Measurements from ENCODE around the gene ZNF451.

GRCh38 chr6:57210060-57210459 lies 120.1 kb downstream of the ZNF451 start:
- TF ChIP-seq EP300 (IDR thresholded peaks at IDR 0.05; ENCODE audit: borderline replicate concordance in 1 of 2, low read depth in 1 of 2, low read length in 1 of 2) (no peak), SMC3 (IDR thresholded peaks at IDR 0.05; ENCODE audit: low read depth, low read length) (no peak), MXI1 (IDR thresholded peaks at IDR 0.05; ENCODE audit: low read depth, low read length) (no peak), POLR2AphosphoS5 (IDR thresholded peaks at IDR 0.05; ENCODE audit: low read depth, low read length) (no peak), RAD21 (IDR thresholded peaks at IDR 0.05; ENCODE audit: low read length) (no peak), RCOR1 (IDR thresholded peaks at IDR 0.05; ENCODE audit: low read length) (no peak), TCF12 (IDR thresholded peaks at IDR 0.05) (no peak), EZH2phosphoT487 (IDR thresholded peaks at IDR 0.05; ENCODE audit: borderline replicate concordance, low read depth) (no peak), FOXM1 (IDR thresholded peaks at IDR 0.05; ENCODE audit: low read depth) (no peak), JUND (IDR thresholded peaks at IDR 0.05) (no peak), SIN3A (IDR thresholded peaks at IDR 0.05; ENCODE audit: borderline replicate concordance, low read depth, low read length) (no peak)
- TF ChIP-seq, protein P1, sequence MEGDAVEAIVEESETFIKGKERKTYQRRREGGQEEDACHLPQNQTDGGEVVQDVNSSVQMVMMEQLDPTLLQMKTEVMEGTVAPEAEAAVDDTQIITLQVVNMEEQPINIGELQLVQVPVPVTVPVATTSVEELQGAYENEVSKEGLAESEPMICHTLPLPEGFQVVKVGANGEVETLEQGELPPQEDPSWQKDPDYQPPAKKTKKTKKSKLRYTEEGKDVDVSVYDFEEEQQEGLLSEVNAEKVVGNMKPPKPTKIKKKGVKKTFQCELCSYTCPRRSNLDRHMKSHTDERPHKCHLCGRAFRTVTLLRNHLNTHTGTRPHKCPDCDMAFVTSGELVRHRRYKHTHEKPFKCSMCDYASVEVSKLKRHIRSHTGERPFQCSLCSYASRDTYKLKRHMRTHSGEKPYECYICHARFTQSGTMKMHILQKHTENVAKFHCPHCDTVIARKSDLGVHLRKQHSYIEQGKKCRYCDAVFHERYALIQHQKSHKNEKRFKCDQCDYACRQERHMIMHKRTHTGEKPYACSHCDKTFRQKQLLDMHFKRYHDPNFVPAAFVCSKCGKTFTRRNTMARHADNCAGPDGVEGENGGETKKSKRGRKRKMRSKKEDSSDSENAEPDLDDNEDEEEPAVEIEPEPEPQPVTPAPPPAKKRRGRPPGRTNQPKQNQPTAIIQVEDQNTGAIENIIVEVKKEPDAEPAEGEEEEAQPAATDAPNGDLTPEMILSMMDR (IDR thresholded peaks at IDR 0.05) = no peak
- TF ChIP-seq, protein P2, sequence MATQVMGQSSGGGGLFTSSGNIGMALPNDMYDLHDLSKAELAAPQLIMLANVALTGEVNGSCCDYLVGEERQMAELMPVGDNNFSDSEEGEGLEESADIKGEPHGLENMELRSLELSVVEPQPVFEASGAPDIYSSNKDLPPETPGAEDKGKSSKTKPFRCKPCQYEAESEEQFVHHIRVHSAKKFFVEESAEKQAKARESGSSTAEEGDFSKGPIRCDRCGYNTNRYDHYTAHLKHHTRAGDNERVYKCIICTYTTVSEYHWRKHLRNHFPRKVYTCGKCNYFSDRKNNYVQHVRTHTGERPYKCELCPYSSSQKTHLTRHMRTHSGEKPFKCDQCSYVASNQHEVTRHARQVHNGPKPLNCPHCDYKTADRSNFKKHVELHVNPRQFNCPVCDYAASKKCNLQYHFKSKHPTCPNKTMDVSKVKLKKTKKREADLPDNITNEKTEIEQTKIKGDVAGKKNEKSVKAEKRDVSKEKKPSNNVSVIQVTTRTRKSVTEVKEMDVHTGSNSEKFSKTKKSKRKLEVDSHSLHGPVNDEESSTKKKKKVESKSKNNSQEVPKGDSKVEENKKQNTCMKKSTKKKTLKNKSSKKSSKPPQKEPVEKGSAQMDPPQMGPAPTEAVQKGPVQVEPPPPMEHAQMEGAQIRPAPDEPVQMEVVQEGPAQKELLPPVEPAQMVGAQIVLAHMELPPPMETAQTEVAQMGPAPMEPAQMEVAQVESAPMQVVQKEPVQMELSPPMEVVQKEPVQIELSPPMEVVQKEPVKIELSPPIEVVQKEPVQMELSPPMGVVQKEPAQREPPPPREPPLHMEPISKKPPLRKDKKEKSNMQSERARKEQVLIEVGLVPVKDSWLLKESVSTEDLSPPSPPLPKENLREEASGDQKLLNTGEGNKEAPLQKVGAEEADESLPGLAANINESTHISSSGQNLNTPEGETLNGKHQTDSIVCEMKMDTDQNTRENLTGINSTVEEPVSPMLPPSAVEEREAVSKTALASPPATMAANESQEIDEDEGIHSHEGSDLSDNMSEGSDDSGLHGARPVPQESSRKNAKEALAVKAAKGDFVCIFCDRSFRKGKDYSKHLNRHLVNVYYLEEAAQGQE (IDR thresholded peaks at IDR 0.05; ENCODE audit: low read depth, low read length) = no peak
- TF ChIP-seq, protein P3, sequence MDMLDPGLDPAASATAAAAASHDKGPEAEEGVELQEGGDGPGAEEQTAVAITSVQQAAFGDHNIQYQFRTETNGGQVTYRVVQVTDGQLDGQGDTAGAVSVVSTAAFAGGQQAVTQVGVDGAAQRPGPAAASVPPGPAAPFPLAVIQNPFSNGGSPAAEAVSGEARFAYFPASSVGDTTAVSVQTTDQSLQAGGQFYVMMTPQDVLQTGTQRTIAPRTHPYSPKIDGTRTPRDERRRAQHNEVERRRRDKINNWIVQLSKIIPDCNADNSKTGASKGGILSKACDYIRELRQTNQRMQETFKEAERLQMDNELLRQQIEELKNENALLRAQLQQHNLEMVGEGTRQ (IDR thresholded peaks at IDR 0.05; ENCODE audit: borderline replicate concordance, low read depth, low read length) = no peak
